ENCODE measurements around the gene DBNDD1.

Gene DBNDD1

GRCh38 chr16:89965447-89966225 is 53.6 kb downstream of the DBNDD1 start:
- Histone ChIP-seq H3K27me3 (ENCODE audit: control insufficient read depth, insufficient read depth, low read length) (no peaks in the 10 kb centered on the region), H3K4me3 (ENCODE audit: low read depth, low read length) (no peak overlapping the region), H3K9ac (ENCODE audit: low read depth, low read length) (no peak overlapping the region), H3K9me3 (ENCODE audit: control insufficient read depth, insufficient read depth, low read length) (no peaks in the 10 kb centered on the region), H3K4me1 (ENCODE audit: control insufficient read depth, insufficient read depth, low read length) (no peaks in the 10 kb centered on the region), H3K36me3 (ENCODE audit: control insufficient read depth, insufficient read depth, low read length) (peaks cover 15% of the 10 kb centered on the region)

- peaks cover 13% of the 10 kb centered on the region for H3K36me3 ChIP-seq (ENCODE audit: control insufficient read depth, insufficient read depth, low read length)
- H3K9me3 ChIP-seq (ENCODE audit: control insufficient read depth, insufficient read depth, low read length), result no peaks in the 10 kb centered on the region
- H3K27me3 ChIP-seq (ENCODE audit: control insufficient read depth, insufficient read depth, low read length), result no peaks in the 10 kb centered on the region
- no peaks in the 10 kb centered on the region for H3K4me1 ChIP-seq (ENCODE audit: control insufficient read depth, insufficient read depth, low read length)
- no peak overlapping the region for H3K9ac ChIP-seq (ENCODE audit: low read depth, low read length)
- H3K4me3 ChIP-seq (ENCODE audit: low read depth, low read length), result no peak overlapping the region
These were observed 55.1 kb downstream of the DBNDD1 start for GRCh38 chr16:89964201-89964600.

- H3K4me1 ChIP-seq (ENCODE audit: control insufficient read depth, insufficient read depth, low read length), result no peaks in the 10 kb centered on the region
- no peak overlapping the region for H3K4me3 ChIP-seq (ENCODE audit: low read depth, low read length)
- H3K9me3 ChIP-seq (ENCODE audit: control insufficient read depth, insufficient read depth, low read length), result no peaks in the 10 kb centered on the region
- no peak overlapping the region for H3K9ac ChIP-seq (ENCODE audit: low read depth, low read length)
- H3K27me3 ChIP-seq (ENCODE audit: control insufficient read depth, insufficient read depth, low read length), result no peaks in the 10 kb centered on the region
- peaks cover 15% of the 10 kb centered on the region for H3K36me3 ChIP-seq (ENCODE audit: control insufficient read depth, insufficient read depth, low read length)
These were observed 56.3 kb downstream of the DBNDD1 start for GRCh38 chr16:89962754-89963498.

- H3K9ac ChIP-seq (ENCODE audit: low read depth, low read length), result no peak overlapping the region
- no peaks in the 10 kb centered on the region for H3K9me3 ChIP-seq (ENCODE audit: control insufficient read depth, insufficient read depth, low read length)
- no peak overlapping the region for H3K4me3 ChIP-seq (ENCODE audit: low read depth, low read length)
- H3K36me3 ChIP-seq (ENCODE audit: control insufficient read depth, insufficient read depth, low read length), result peaks cover 15% of the 10 kb centered on the region
- no peaks in the 10 kb centered on the region for H3K4me1 ChIP-seq (ENCODE audit: control insufficient read depth, insufficient read depth, low read length)
- H3K27me3 ChIP-seq (ENCODE audit: control insufficient read depth, insufficient read depth, low read length), result no peaks in the 10 kb centered on the region
These were observed 57.3 kb downstream of the DBNDD1 start for GRCh38 chr16:89961920-89962319.

GRCh38 chr16:89960966-89961365 is 58.3 kb downstream of the DBNDD1 start:
- H3K4me3 ChIP-seq (ENCODE audit: low read depth, low read length), result no peak overlapping the region
- H3K36me3 ChIP-seq (ENCODE audit: control insufficient read depth, insufficient read depth, low read length), result peaks cover 16% of the 10 kb centered on the region
- no peaks in the 10 kb centered on the region for H3K27me3 ChIP-seq (ENCODE audit: control insufficient read depth, insufficient read depth, low read length)

GRCh38 chr16:89958596-89958995 is 60.7 kb downstream of the DBNDD1 start:
- Histone ChIP-seq H3K9ac (ENCODE audit: low read depth, low read length) (no peak overlapping the region), H3K9me3 (ENCODE audit: control insufficient read depth, insufficient read depth, low read length) (no peaks in the 10 kb centered on the region), H3K27me3 (ENCODE audit: control insufficient read depth, insufficient read depth, low read length) (no peaks in the 10 kb centered on the region), H3K4me1 (ENCODE audit: control insufficient read depth, insufficient read depth, low read length) (no peaks in the 10 kb centered on the region), H3K4me3 (ENCODE audit: low read depth, low read length) (no peak overlapping the region), H3K36me3 (ENCODE audit: control insufficient read depth, insufficient read depth, low read length) (peaks cover 21% of the 10 kb centered on the region)

More at GRCh38 chr16:89960966-89961365, 58.3 kb downstream of the DBNDD1 start:
- Histone ChIP-seq H3K4me1 (ENCODE audit: control insufficient read depth, insufficient read depth, low read length) (no peaks in the 10 kb centered on the region), H3K9me3 (ENCODE audit: control insufficient read depth, insufficient read depth, low read length) (no peaks in the 10 kb centered on the region), H3K9ac (ENCODE audit: low read depth, low read length) (no peak overlapping the region)

GRCh38 chr16:89958068-89958467 is 61.2 kb downstream of the DBNDD1 start:
- no peaks in the 10 kb centered on the region for H3K9me3 ChIP-seq (ENCODE audit: control insufficient read depth, insufficient read depth, low read length)
- H3K9ac ChIP-seq (ENCODE audit: low read depth, low read length), result no peak overlapping the region
- H3K27me3 ChIP-seq (ENCODE audit: control insufficient read depth, insufficient read depth, low read length), result no peaks in the 10 kb centered on the region
- H3K4me3 ChIP-seq (ENCODE audit: low read depth, low read length), result no peak overlapping the region
- H3K36me3 ChIP-seq (ENCODE audit: control insufficient read depth, insufficient read depth, low read length), result peaks cover 21% of the 10 kb centered on the region
- H3K4me1 ChIP-seq (ENCODE audit: control insufficient read depth, insufficient read depth, low read length), result no peaks in the 10 kb centered on the region

GRCh38 chr16:89957216-89957785 is 62.0 kb downstream of the DBNDD1 start:
- Histone ChIP-seq H3K4me1 (ENCODE audit: control insufficient read depth, insufficient read depth, low read length) (no peaks in the 10 kb centered on the region), H3K9ac (ENCODE audit: low read depth, low read length) (no peak overlapping the region), H3K27me3 (ENCODE audit: control insufficient read depth, insufficient read depth, low read length) (no peaks in the 10 kb centered on the region), H3K36me3 (ENCODE audit: control insufficient read depth, insufficient read depth, low read length) (peaks cover 21% of the 10 kb centered on the region), H3K4me3 (ENCODE audit: low read depth, low read length) (no peak overlapping the region), H3K9me3 (ENCODE audit: control insufficient read depth, insufficient read depth, low read length) (no peaks in the 10 kb centered on the region)

- H3K36me3 ChIP-seq (ENCODE audit: control insufficient read depth, insufficient read depth, low read length), result peaks cover 21% of the 10 kb centered on the region
These were observed 62.6 kb downstream of the DBNDD1 start for GRCh38 chr16:89956505-89957215.

GRCh38 chr16:89955001-89955685 is 64.1 kb downstream of the DBNDD1 start:
- Histone ChIP-seq H3K9me3 (ENCODE audit: control insufficient read depth, insufficient read depth, low read length) (no peaks in the 10 kb centered on the region), H3K36me3 (ENCODE audit: control insufficient read depth, insufficient read depth, low read length) (peaks cover 11% of the 10 kb centered on the region), H3K27me3 (ENCODE audit: control insufficient read depth, insufficient read depth, low read length) (no peaks in the 10 kb centered on the region), H3K4me1 (ENCODE audit: control insufficient read depth, insufficient read depth, low read length) (no peaks in the 10 kb centered on the region), H3K4me3 (ENCODE audit: low read depth, low read length) (no peak overlapping the region), H3K9ac (ENCODE audit: low read depth, low read length) (no peak overlapping the region)

More at GRCh38 chr16:89956505-89957215, 62.6 kb downstream of the DBNDD1 start:
- Histone ChIP-seq H3K4me1 (ENCODE audit: control insufficient read depth, insufficient read depth, low read length) (no peaks in the 10 kb centered on the region), H3K9me3 (ENCODE audit: control insufficient read depth, insufficient read depth, low read length) (no peaks in the 10 kb centered on the region), H3K4me3 (ENCODE audit: low read depth, low read length) (no peak overlapping the region), H3K27me3 (ENCODE audit: control insufficient read depth, insufficient read depth, low read length) (no peaks in the 10 kb centered on the region), H3K9ac (ENCODE audit: low read depth, low read length) (no peak overlapping the region)

Data from iPS-15b (cell line).